Transverse colon (tissue), 4 donors: Measurements from ENCODE around the gene MCM9. TPM values are rescaled to one million over a fixed set of nuclear protein-coding genes. Genes with fewer than 3 reads are reported as not detected.

ENCODE experiments used
- DNase-seq: peaks from one replicate; pipeline ENCODE4 v3.0.0-alpha.2; 2019
- H3K27ac ChIP-seq, 4 donors: fragments of 200-600 bp; sonication (generic); 2 replicates each; pipeline ENCODE4 v1.5.1; 2016 to 2018; ENCODE audit warnings: inconsistent platforms in 4 of 4
- H3K27me3 ChIP-seq: fragments of 200-600 bp; sonication (generic); 2 replicates; pipeline ENCODE4 v1.5.1; 2017; ENCODE audit warnings: inconsistent platforms
- H3K36me3 ChIP-seq, 4 donors: fragments of 200-600 bp; sonication (generic); 2 replicates each; pipeline ENCODE4 v1.5.1; 2017 to 2019; ENCODE audit warnings: inconsistent platforms in 4 of 4
- H3K4me1 ChIP-seq, 4 donors: fragments of 200-600 bp; sonication (generic); 2 replicates each; pipeline ENCODE4 v1.5.1; 2017 to 2020; ENCODE audit warnings: inconsistent platforms in 4 of 4
- H3K4me3 ChIP-seq, 4 donors: fragments of 200-600 bp; sonication (generic); 1 replicate in 1 of 4; 2 replicates in 3 of 4; pipeline versions ENCODE4 v1.5.1 to v1.6.1; 2017 to 2019; ENCODE audit warnings: inconsistent platforms in 4 of 4
- H3K9me3 ChIP-seq, 2 donors: fragments of 200-600 bp; sonication (generic); 2 replicates each; pipeline ENCODE4 v1.5.1; 2017 to 2019; ENCODE audit warnings: inconsistent platforms in 2 of 2
- CTCF ChIP-seq, 5 experiments: fragments of 200-600 bp in 3 of 5; fragments of 450-650 bp in 2 of 5; sonication (generic) in 3 of 5; IDR thresholded peaks; 1 replicate in 2 of 5; 2 replicates in 3 of 5; pipeline ENCODE4 v1.5.1; 2016 to 2017; ENCODE audit warnings: antibody characterized with exemption in 5 of 5, inconsistent platforms in 3 of 5, mild to moderate bottlenecking in 2 of 5, moderate library complexity in 1 of 5
- EP300 ChIP-seq: sonication (generic); formaldehyde crosslinking; IDR thresholded peaks from one replicate; pipeline ENCODE4 v1.6.1; 2017; ENCODE audit warnings: antibody characterized with exemption, low read depth
- POLR2A ChIP-seq: fragments of 450-650 bp; IDR thresholded peaks from one replicate; pipeline ENCODE4 v1.6.1; 2016; ENCODE audit warnings: antibody characterized with exemption, mild to moderate bottlenecking, moderate library complexity
- POLR2AphosphoS5 ChIP-seq, 3 donors: sonication (generic); formaldehyde crosslinking; IDR thresholded peaks; one replicate each; pipeline ENCODE4 v1.6.1; 2016; ENCODE audit warnings: antibody characterized with exemption in 3 of 3
- WGBS, 2 donors: methylation state at CpG; one replicate each; pipeline ENCODE4 v1.1.5; 2018; ENCODE audit warnings: low coverage in 1 of 2; 5-methylcytosine and 5-hydroxymethylcytosine counted together
- in situ Hi-C, 4 donors: fragments of 200-750 bp; cut with MboI; loops; one replicate each; pipeline versions ENCODE4 v1.15.0 to v1.15.1; 2017; ENCODE audit warnings: low sequenced_read_pairs in 3 of 4, low pct_ligation_motif_present in 1 of 4, low pct_unique_long_range_greater_than_20kb in 1 of 4
- intact Hi-C: fragments of 100-400 bp; cut with DNase I; formaldehyde crosslinking; loops from one replicate; pipeline ENCODE4 v1.15.1; 2023; ENCODE audit warnings: low total_unique reads
- total RNA-seq, 4 donors: library from RNA; depleted of rRNA; stranded (reverse); fragments of >200 nt; gene quantifications; one replicate each; pipeline ENCODE4 v1.1.0, GENCODE V29; 2016

MCM9 gene
- total RNA-seq, 4 donors from 2014 or later = 5.2 to 27.6 (median 19.0) TPM

DNA sequence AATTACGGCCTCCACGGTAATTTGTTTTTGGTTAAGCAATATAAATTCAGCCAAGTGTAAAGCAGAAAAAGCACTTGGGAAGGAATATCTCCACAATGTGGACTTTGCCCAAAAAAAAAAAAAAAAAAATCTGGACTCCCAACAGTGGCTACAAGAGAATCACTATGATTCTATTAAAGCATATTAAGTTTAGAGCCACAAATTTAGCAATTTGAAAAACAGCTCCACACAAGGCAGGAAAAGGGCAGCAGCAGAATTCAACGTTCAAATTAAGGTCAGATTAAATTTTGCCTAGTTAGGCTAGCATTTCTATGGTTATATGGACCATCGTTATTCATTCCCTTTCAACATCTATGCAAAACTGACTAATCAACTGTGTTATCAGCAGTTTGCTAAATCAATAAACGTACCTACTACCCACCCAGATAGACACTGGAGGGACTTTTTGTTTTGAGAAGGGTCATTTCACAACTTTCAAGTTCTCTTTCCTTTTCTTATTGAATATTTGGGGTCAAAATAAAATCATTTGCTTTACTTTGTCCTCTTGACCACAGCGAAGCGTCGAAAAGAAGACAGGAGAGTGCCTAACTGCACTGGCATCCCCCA lies 1.0 kb downstream of the MCM9 start:
- intact Hi-C loops (no loop called here), in situ Hi-C loops (no loop called here)
- Histone ChIP-seq H3K9me3 (no peaks in the 10 kb centered on the region), H3K27me3 (no peaks in the 10 kb centered on the region), H3K4me1 (peaks cover 0 to 16% (median 10%) of the 10 kb centered on the region in 4 donors), H3K4me3 (peak overlapping the region; percentile 25 to 97 (median 84)), H3K27ac (peak overlapping the region; percentile 97 to 99 (median 98)), H3K36me3 (peaks cover 0 to 14% (median 5%) of the 10 kb centered on the region in 4 donors)
- TF ChIP-seq CTCF (IDR thresholded peaks at IDR 0.05) (no peak), EP300 (no peak), POLR2A (no peak), POLR2AphosphoS5 (IDR thresholded peaks at IDR 0.05) (no peak)
- WGBS, 2 donors = 11 to 14% methylated on average over 5 to 8 of the region's 8 CpGs
- DNase-seq = no peak

DNA sequence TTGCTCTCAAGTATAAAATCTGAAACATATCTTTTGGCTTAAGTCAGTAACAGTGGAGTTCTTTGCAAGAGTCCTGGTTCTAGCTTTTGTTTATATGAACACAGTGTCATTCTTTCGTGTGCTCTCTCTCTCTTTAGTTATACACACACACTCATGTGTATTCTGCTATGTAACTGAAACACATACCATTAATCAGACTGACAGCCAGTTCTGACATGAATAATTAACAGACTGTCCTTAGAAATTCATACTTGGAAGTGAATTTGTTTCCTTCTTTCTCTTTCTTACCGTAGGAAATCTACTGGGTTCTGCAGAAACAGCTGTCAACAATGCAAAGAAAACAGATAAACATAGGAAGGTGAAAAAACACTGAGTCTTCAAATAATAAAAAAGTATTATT lies 2.5 kb downstream of the MCM9 start:
- Histone ChIP-seq H3K27me3 (no peaks in the 10 kb centered on the region), H3K27ac (no peak overlapping the region), H3K4me3 (no peak overlapping the region), H3K9me3 (no peaks in the 10 kb centered on the region), H3K36me3 (peaks cover 0 to 20% (median 8%) of the 10 kb centered on the region in 4 donors), H3K4me1 (peaks cover 0 to 16% (median 10%) of the 10 kb centered on the region in 4 donors)
- intact Hi-C loops (no loop called here), in situ Hi-C loops (no loop called here)
- DNase-seq = no peak
- WGBS, 2 donors = 45 to 57% methylated on average over 2 of the region's 2 CpGs
- TF ChIP-seq POLR2A (no peak), EP300 (no peak), CTCF (IDR thresholded peaks at IDR 0.05) (no peak), POLR2AphosphoS5 (IDR thresholded peaks at IDR 0.05) (no peak)

- Histone ChIP-seq H3K36me3 (peaks cover 0 to 28% (median 13%) of the 10 kb centered on the region in 4 donors), H3K9me3 (no peaks in the 10 kb centered on the region), H3K27me3 (no peaks in the 10 kb centered on the region), H3K4me1 (peaks cover 0 to 16% (median 10%) of the 10 kb centered on the region in 4 donors), H3K4me3 (no peak overlapping the region), H3K27ac (no peak overlapping the region)
- TF ChIP-seq POLR2AphosphoS5 (IDR thresholded peaks at IDR 0.05) (no peak), EP300 (no peak), CTCF (IDR thresholded peaks at IDR 0.05) (no peak), POLR2A (no peak)
- intact Hi-C loops = no loop called here
- in situ Hi-C loops = no loop called here
- WGBS, 2 donors = 89 to 93% methylated on average over 3 to 5 of the region's 5 CpGs
- DNase-seq = no peak
Measured at GRCh38 chr6:118931436-118931835, 3.5 kb downstream of the MCM9 start.

DNA sequence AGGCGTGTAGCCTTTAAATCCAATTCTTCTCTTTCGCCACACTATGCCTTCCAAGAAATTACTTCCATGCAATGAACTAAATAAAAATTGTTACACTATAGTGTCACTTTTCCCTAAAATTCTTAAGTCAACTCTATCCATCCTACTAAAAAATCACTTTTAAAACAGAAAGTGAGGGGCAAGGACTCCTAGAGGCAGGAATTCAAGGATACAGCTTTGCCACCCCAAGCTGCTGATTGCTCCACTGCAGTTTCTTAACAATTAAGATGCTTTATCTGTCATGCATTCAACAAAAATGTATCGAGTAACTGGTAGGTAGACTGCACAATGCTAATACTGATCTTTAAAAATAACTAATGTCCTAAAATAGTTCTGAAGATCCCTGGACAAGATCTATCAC lies 4.3 kb downstream of the MCM9 start:
- WGBS, 2 donors = 95 to 98% methylated on average over 3 of the region's 3 CpGs
- Histone ChIP-seq H3K4me1 (peaks cover 0 to 14% (median 9%) of the 10 kb centered on the region in 4 donors), H3K36me3 (peaks cover 0 to 30% (median 13%) of the 10 kb centered on the region in 4 donors), H3K9me3 (no peaks in the 10 kb centered on the region), H3K27me3 (no peaks in the 10 kb centered on the region), H3K27ac (no peak overlapping the region), H3K4me3 (no peak overlapping the region)
- in situ Hi-C loops (no loop called here), intact Hi-C loops (no loop called here)
- DNase-seq = no peak
- TF ChIP-seq EP300 = no peak
- TF ChIP-seq POLR2AphosphoS5 (IDR thresholded peaks at IDR 0.05) = no peak
- TF ChIP-seq CTCF (IDR thresholded peaks at IDR 0.05) = no peak
- no peak for TF ChIP-seq POLR2A
